Measurements from ENCODE around the gene CBFA2T2. TPM values are rescaled to one million over a fixed set of nuclear protein-coding genes. Genes with fewer than 3 reads are reported as not detected.

The CBFA2T2 gene
- total and polyA plus RNA-seq, 2 donors (not counting 1 experiment from before 2014, with no cell fraction given), result 26.9 to 30.0 TPM

GRCh38 chr20:33489495-33490022, 337 bp upstream of the CBFA2T2 start:
- Mint-ChIP-seq H3K27ac (peak overlapping the region; percentile 95), H3K27me3 (no peaks in the 10 kb centered on the region), H3K4me1 (peaks cover 16% of the 10 kb centered on the region), H3K9me3 (ENCODE audit: insufficient read depth) (no peaks in the 10 kb centered on the region), H3K4me3 (peak overlapping the region; percentile 93)
- peak overlapping the region; percentile 84 for H3K9ac ChIP-seq (ENCODE audit: low read length)
- DNase-seq, result peak; percentile 99
- ATAC-seq (ENCODE audit: low read depth), result peak; percentile 97
- intact Hi-C loops (cut with micrococcal nuclease), result loop anchor here (1.0 to 10.0 kb wide), 7 partner anchors 46 to 813 kb away; partner anchors contain the start of genes ACTL10, AHCY and SNTA1
- H2AFZ ChIP-seq (ENCODE audit: insufficient read depth, low read depth, low read length, poor library complexity, severe bottlenecking), result peak overlapping the region; percentile 85
- peaks cover 40% of the 10 kb centered on the region for H3K79me2 ChIP-seq (ENCODE audit: control insufficient read depth, insufficient read depth, low read length)
- no peaks in the 10 kb centered on the region for H3K9me3 ChIP-seq (ENCODE audit: control extremely low read depth in 1 of 3, control insufficient read depth in 2 of 3, insufficient read depth in 1 of 3, low read length in 2 of 3)
- H4K20me1 ChIP-seq (ENCODE audit: control insufficient read depth, insufficient read depth, low read length, poor library complexity, severe bottlenecking), result peaks cover 6% of the 10 kb centered on the region
- WGBS (ENCODE audit: insufficient coverage), result 2% methylated on average over 33 of the region's 36 CpGs
- TF ChIP-seq EZH2 (IDR thresholded peaks at IDR 0.05; ENCODE audit: borderline replicate concordance, insufficient read depth, low read depth, low read length, poor library complexity, severe bottlenecking), result no peak
- TF ChIP-seq, protein P1, sequence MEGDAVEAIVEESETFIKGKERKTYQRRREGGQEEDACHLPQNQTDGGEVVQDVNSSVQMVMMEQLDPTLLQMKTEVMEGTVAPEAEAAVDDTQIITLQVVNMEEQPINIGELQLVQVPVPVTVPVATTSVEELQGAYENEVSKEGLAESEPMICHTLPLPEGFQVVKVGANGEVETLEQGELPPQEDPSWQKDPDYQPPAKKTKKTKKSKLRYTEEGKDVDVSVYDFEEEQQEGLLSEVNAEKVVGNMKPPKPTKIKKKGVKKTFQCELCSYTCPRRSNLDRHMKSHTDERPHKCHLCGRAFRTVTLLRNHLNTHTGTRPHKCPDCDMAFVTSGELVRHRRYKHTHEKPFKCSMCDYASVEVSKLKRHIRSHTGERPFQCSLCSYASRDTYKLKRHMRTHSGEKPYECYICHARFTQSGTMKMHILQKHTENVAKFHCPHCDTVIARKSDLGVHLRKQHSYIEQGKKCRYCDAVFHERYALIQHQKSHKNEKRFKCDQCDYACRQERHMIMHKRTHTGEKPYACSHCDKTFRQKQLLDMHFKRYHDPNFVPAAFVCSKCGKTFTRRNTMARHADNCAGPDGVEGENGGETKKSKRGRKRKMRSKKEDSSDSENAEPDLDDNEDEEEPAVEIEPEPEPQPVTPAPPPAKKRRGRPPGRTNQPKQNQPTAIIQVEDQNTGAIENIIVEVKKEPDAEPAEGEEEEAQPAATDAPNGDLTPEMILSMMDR (IDR thresholded peaks at IDR 0.05), result no peak
- H3K4me3 ChIP-seq (ENCODE audit: control extremely low read depth in 1 of 5, extremely low read depth in 1 of 5, insufficient read depth in 1 of 5, low read depth in 2 of 5, low read length in 4 of 5), result peak overlapping the region; percentile 24 to 73 (median 68)
- no peaks in the 10 kb centered on the region for H3K27me3 ChIP-seq (replicated peaks in 1 of 4; ENCODE audit: control extremely low read depth in 1 of 4, control insufficient read depth in 3 of 4, insufficient read depth in 4 of 4, low read length in 3 of 4)
- H3K36me3 ChIP-seq (replicated peaks in 1 of 2; ENCODE audit: control extremely low read depth in 1 of 2, control insufficient read depth in 1 of 2, extremely low read depth in 1 of 2, insufficient read depth in 2 of 2, low read length in 1 of 2), result no peaks in the 10 kb centered on the region
- H3K4me2 ChIP-seq (replicated peaks; ENCODE audit: low read depth, low read length, poor library complexity, severe bottlenecking), result peak overlapping the region; percentile 90
- CTCF ChIA-PET, result interaction anchor here (1.0 to 1.9 kb wide), 7 partner anchors 15 to 178 kb away, joined by 3 to 17 read pairs (median 3); partner anchors contain the start of gene ACTL10
- POLR2A ChIA-PET, result interaction anchor here (0.6 to 1.4 kb wide), 10 partner anchors 14 to 504 kb away, joined by 3 to 5 read pairs (median 4); partner anchors contain the start of genes CDK5RAP1, CHMP4B and RALY
- peak overlapping the region; percentile 97 to 99 for H3K27ac ChIP-seq (ENCODE audit: low read length in 2 of 2)
- H3K4me1 ChIP-seq (ENCODE audit: control insufficient read depth in 2 of 2, insufficient read depth in 2 of 2, low read length in 2 of 2), result peaks cover 9 to 19% of the 10 kb centered on the region in 2 donors

Data from B cell (primary cell).